ENCODE measurements around the gene ZC2HC1B.

The ZC2HC1B gene

DNA sequence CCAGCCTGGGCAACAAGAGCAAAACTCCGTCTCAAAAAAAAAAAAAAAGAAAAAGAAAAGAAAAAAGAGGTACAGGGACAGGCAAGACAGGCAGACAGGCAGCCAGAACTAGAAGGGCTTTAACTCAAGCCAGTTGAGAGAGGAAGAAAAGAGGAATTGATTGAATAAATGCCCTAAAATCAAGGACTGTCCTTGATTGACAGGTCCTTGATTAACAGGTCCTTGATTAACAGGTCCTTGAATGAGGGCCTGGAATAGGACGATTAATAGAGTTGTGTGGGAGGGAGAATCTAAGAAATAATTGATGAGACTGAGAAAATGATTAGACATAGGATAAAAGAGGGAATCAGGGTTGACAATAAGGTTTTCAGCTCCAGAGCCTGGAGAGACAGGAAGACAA lies 36.1 kb downstream of the ZC2HC1B start:
- H3K27me3 ChIP-seq (ENCODE audit: insufficient read depth, poor library complexity, severe bottlenecking), result no peaks in the 10 kb centered on the region
- no peak overlapping the region for H3K27ac ChIP-seq (replicated peaks)
- no peak for DNase-seq (ENCODE audit: low read depth in 1 of 2, low spot score in 1 of 2)
- H3K4me3 ChIP-seq (replicated peaks; ENCODE audit: insufficient read depth, low read length), result no peak overlapping the region
- TF ChIP-seq, protein P1, sequence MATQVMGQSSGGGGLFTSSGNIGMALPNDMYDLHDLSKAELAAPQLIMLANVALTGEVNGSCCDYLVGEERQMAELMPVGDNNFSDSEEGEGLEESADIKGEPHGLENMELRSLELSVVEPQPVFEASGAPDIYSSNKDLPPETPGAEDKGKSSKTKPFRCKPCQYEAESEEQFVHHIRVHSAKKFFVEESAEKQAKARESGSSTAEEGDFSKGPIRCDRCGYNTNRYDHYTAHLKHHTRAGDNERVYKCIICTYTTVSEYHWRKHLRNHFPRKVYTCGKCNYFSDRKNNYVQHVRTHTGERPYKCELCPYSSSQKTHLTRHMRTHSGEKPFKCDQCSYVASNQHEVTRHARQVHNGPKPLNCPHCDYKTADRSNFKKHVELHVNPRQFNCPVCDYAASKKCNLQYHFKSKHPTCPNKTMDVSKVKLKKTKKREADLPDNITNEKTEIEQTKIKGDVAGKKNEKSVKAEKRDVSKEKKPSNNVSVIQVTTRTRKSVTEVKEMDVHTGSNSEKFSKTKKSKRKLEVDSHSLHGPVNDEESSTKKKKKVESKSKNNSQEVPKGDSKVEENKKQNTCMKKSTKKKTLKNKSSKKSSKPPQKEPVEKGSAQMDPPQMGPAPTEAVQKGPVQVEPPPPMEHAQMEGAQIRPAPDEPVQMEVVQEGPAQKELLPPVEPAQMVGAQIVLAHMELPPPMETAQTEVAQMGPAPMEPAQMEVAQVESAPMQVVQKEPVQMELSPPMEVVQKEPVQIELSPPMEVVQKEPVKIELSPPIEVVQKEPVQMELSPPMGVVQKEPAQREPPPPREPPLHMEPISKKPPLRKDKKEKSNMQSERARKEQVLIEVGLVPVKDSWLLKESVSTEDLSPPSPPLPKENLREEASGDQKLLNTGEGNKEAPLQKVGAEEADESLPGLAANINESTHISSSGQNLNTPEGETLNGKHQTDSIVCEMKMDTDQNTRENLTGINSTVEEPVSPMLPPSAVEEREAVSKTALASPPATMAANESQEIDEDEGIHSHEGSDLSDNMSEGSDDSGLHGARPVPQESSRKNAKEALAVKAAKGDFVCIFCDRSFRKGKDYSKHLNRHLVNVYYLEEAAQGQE (IDR thresholded peaks at IDR 0.05; ENCODE audit: insufficient replicate concordance, low read depth), result no peak
- TF ChIP-seq SPI1 (IDR thresholded peaks at IDR 0.05; ENCODE audit: borderline replicate concordance, low read depth) (no peak), GABPA (IDR thresholded peaks at IDR 0.05; ENCODE audit: low read depth) (no peak), POLR2AphosphoS5 (IDR thresholded peaks at IDR 0.05; ENCODE audit: low read depth) (no peak)
- TF ChIP-seq, protein P2, sequence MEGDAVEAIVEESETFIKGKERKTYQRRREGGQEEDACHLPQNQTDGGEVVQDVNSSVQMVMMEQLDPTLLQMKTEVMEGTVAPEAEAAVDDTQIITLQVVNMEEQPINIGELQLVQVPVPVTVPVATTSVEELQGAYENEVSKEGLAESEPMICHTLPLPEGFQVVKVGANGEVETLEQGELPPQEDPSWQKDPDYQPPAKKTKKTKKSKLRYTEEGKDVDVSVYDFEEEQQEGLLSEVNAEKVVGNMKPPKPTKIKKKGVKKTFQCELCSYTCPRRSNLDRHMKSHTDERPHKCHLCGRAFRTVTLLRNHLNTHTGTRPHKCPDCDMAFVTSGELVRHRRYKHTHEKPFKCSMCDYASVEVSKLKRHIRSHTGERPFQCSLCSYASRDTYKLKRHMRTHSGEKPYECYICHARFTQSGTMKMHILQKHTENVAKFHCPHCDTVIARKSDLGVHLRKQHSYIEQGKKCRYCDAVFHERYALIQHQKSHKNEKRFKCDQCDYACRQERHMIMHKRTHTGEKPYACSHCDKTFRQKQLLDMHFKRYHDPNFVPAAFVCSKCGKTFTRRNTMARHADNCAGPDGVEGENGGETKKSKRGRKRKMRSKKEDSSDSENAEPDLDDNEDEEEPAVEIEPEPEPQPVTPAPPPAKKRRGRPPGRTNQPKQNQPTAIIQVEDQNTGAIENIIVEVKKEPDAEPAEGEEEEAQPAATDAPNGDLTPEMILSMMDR (IDR thresholded peaks at IDR 0.05; ENCODE audit: insufficient read depth, low read length), result no peak

DNA sequence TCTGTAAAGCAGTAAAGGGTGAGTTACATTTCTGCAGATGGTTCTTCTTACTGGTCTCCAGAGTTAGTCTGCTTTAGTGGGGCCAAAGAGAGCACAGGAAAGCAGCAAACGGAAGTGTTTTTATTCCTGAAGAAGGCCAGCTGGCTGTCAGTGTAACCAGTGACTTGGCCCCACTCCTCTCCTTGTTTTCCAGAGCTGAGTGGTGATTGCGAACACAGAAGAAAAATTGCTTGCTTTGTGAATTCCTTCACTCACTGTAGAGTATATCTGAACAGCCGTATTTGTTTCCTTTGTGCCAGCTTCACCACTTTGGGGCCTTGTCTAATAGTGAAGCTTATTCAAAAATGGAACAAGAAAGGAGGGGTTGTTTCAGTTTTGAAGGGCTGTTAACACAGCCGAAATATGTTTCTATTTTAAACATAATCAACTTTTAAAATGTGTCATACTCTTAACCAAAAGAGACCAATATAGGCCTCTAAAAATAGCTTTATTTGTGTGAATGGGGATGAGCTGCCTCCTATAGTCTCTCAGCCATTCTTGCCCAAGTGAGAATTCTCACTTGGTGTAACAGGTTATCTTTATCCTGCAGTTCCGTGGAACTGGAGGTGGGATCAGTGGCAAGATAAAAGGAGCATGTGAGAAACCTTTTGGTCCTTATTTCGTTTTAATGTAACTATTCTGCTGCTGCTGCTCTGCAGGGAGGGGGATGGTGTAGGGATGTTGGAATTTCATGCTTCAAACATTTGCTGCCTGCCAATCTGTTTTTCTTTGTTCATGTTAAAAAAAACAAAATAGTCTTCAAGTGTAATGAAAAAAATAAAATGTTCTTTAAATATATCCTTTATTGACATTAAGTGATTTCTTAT lies 37.8 kb downstream of the ZC2HC1B start:
- no peak for DNase-seq (ENCODE audit: low read depth in 1 of 2, low spot score in 1 of 2)
- Histone ChIP-seq H3K27me3 (ENCODE audit: insufficient read depth, poor library complexity, severe bottlenecking) (no peaks in the 10 kb centered on the region), H3K4me3 (replicated peaks; ENCODE audit: insufficient read depth, low read length) (no peak overlapping the region), H3K27ac (replicated peaks) (no peak overlapping the region)
- no peak for TF ChIP-seq GABPA (IDR thresholded peaks at IDR 0.05; ENCODE audit: low read depth)
- no peak for TF ChIP-seq SPI1 (IDR thresholded peaks at IDR 0.05; ENCODE audit: borderline replicate concordance, low read depth)
- TF ChIP-seq, protein P2 (IDR thresholded peaks at IDR 0.05; ENCODE audit: insufficient read depth, low read length), result no peak
- TF ChIP-seq POLR2AphosphoS5 (IDR thresholded peaks at IDR 0.05; ENCODE audit: low read depth), result no peak
- TF ChIP-seq, protein P1 (IDR thresholded peaks at IDR 0.05; ENCODE audit: insufficient replicate concordance, low read depth), result no peak

DNA sequence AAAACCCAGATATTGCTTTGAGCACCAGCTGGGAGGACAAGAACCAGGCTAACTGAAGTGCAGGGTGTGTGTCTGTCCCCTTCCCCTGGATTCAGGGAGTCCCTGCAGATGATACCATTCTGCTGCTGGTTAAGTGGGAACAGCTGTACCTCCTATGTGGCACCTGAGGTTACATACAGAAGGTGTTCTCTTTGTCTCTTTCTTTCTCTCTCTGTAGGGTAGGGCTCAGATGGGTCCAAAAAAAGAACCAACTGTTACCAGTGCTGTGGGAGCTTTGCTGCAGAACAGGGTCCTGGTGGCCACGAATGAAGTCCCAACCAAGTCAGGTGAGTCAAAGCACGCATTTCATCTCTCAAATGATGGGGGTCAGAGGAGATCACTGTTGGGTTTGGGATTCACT lies 38.6 kb downstream of the ZC2HC1B start:
- Histone ChIP-seq H3K27me3 (ENCODE audit: insufficient read depth, poor library complexity, severe bottlenecking) (no peaks in the 10 kb centered on the region), H3K27ac (replicated peaks) (no peak overlapping the region), H3K4me3 (replicated peaks; ENCODE audit: insufficient read depth, low read length) (no peak overlapping the region)
- TF ChIP-seq, protein P2 (IDR thresholded peaks at IDR 0.05; ENCODE audit: insufficient read depth, low read length), result no peak
- no peak for TF ChIP-seq POLR2AphosphoS5 (IDR thresholded peaks at IDR 0.05; ENCODE audit: low read depth)
- no peak for TF ChIP-seq SPI1 (IDR thresholded peaks at IDR 0.05; ENCODE audit: borderline replicate concordance, low read depth)
- TF ChIP-seq GABPA (IDR thresholded peaks at IDR 0.05; ENCODE audit: low read depth), result no peak
- TF ChIP-seq, protein P1 (IDR thresholded peaks at IDR 0.05; ENCODE audit: insufficient replicate concordance, low read depth), result no peak
- no peak for DNase-seq (ENCODE audit: low read depth in 1 of 2, low spot score in 1 of 2)
